ENCODE measurements around the gene CMTM5.

CMTM5 gene

GRCh38 chr14:23365732-23366425 is 11.0 kb upstream of the CMTM5 start:
- no peaks in the 10 kb centered on the region for H3K4me1 ChIP-seq (ENCODE audit: insufficient read depth, low read length, poor library complexity, severe bottlenecking)
- H3K4me3 ChIP-seq (ENCODE audit: low read length, poor library complexity, severe bottlenecking): no peak overlapping the region
- no peak overlapping the region for H3K4me2 ChIP-seq (ENCODE audit: low read depth, low read length, poor library complexity, severe bottlenecking)
- no peaks in the 10 kb centered on the region for H3K27me3 ChIP-seq (ENCODE audit: insufficient read depth, low read length, poor library complexity, severe bottlenecking)
- H3F3A ChIP-seq (ENCODE audit: low read depth): no peaks in the 10 kb centered on the region
- TF ChIP-seq CTCF (conservative IDR thresholded peaks at IDR 0.05; ENCODE audit: low read length) (no peak), EZH2phosphoT487 (IDR thresholded peaks at IDR 0.05; ENCODE audit: borderline replicate concordance) (no peak)
- no peaks in the 10 kb centered on the region for H3K9me2 ChIP-seq (replicated peaks; ENCODE audit: low read depth, low read length)
- H3K36me3 ChIP-seq (ENCODE audit: insufficient read depth, low read length): no peaks in the 10 kb centered on the region
- H3K9ac ChIP-seq (ENCODE audit: low read depth, low read length, poor library complexity, severe bottlenecking): no peak overlapping the region
- no peaks in the 10 kb centered on the region for H4K20me1 ChIP-seq (ENCODE audit: insufficient read depth, low read length, poor library complexity, severe bottlenecking)
- H2AFZ ChIP-seq (ENCODE audit: low read length): no peak overlapping the region
- no peaks in the 10 kb centered on the region for H3K79me2 ChIP-seq (ENCODE audit: insufficient read depth, low read length)
- no peaks in the 10 kb centered on the region for H3K9me3 ChIP-seq (ENCODE audit: insufficient read depth, low read depth, low read length)

GRCh38 chr14:23366426-23366921 is 10.4 kb upstream of the CMTM5 start:
- H3K4me2 ChIP-seq (ENCODE audit: low read depth, low read length, poor library complexity, severe bottlenecking): no peak overlapping the region
- no peaks in the 10 kb centered on the region for H4K20me1 ChIP-seq (ENCODE audit: insufficient read depth, low read length, poor library complexity, severe bottlenecking)
- H2AFZ ChIP-seq (ENCODE audit: low read length): no peak overlapping the region
- no peaks in the 10 kb centered on the region for H3K9me3 ChIP-seq (ENCODE audit: insufficient read depth, low read depth, low read length)
- no peaks in the 10 kb centered on the region for H3K4me1 ChIP-seq (ENCODE audit: insufficient read depth, low read length, poor library complexity, severe bottlenecking)
- TF ChIP-seq CTCF (conservative IDR thresholded peaks at IDR 0.05; ENCODE audit: low read length) (no peak), EZH2phosphoT487 (IDR thresholded peaks at IDR 0.05; ENCODE audit: borderline replicate concordance) (no peak)
- no peak overlapping the region for H3K9ac ChIP-seq (ENCODE audit: low read depth, low read length, poor library complexity, severe bottlenecking)
- H3K27me3 ChIP-seq (ENCODE audit: insufficient read depth, low read length, poor library complexity, severe bottlenecking): no peaks in the 10 kb centered on the region
- H3K4me3 ChIP-seq (ENCODE audit: low read length, poor library complexity, severe bottlenecking): no peak overlapping the region
- no peaks in the 10 kb centered on the region for H3K9me2 ChIP-seq (replicated peaks; ENCODE audit: low read depth, low read length)
- no peaks in the 10 kb centered on the region for H3K79me2 ChIP-seq (ENCODE audit: insufficient read depth, low read length)
- H3F3A ChIP-seq (ENCODE audit: low read depth): no peaks in the 10 kb centered on the region
- H3K36me3 ChIP-seq (ENCODE audit: insufficient read depth, low read length): no peaks in the 10 kb centered on the region

- H3K4me1 ChIP-seq (ENCODE audit: insufficient read depth, low read length, poor library complexity, severe bottlenecking): no peaks in the 10 kb centered on the region
- H3K36me3 ChIP-seq (ENCODE audit: insufficient read depth, low read length): no peaks in the 10 kb centered on the region
- H3K4me3 ChIP-seq (ENCODE audit: low read length, poor library complexity, severe bottlenecking): no peak overlapping the region
- H4K20me1 ChIP-seq (ENCODE audit: insufficient read depth, low read length, poor library complexity, severe bottlenecking): no peaks in the 10 kb centered on the region
- no peak overlapping the region for H3K9ac ChIP-seq (ENCODE audit: low read depth, low read length, poor library complexity, severe bottlenecking)
- H3K79me2 ChIP-seq (ENCODE audit: insufficient read depth, low read length): no peaks in the 10 kb centered on the region
- no peak overlapping the region for H2AFZ ChIP-seq (ENCODE audit: low read length)
- H3K4me2 ChIP-seq (ENCODE audit: low read depth, low read length, poor library complexity, severe bottlenecking): no peak overlapping the region
- H3K9me2 ChIP-seq (replicated peaks; ENCODE audit: low read depth, low read length): no peaks in the 10 kb centered on the region
- TF ChIP-seq CTCF (conservative IDR thresholded peaks at IDR 0.05; ENCODE audit: low read length) (no peak), EZH2phosphoT487 (IDR thresholded peaks at IDR 0.05; ENCODE audit: borderline replicate concordance) (no peak)
- H3K27me3 ChIP-seq (ENCODE audit: insufficient read depth, low read length, poor library complexity, severe bottlenecking): no peaks in the 10 kb centered on the region
- no peaks in the 10 kb centered on the region for H3F3A ChIP-seq (ENCODE audit: low read depth)
- no peaks in the 10 kb centered on the region for H3K9me3 ChIP-seq (ENCODE audit: insufficient read depth, low read depth, low read length)
Observed at GRCh38 chr14:23370221-23370620, 6.6 kb upstream of the CMTM5 start.

Measured in Loucy (cell line).